Thymus (tissue), 11 donors: Measurements from ENCODE around the gene XPNPEP3. TPM values are rescaled to one million over a fixed set of nuclear protein-coding genes. Genes with fewer than 3 reads are reported as not detected.

ENCODE experiments used
- DNase-seq, 9 donors: peaks; one replicate each; pipeline ENCODE4 v3.0.0-alpha.2; 2013; ENCODE audit warnings: low spot score in 9 of 9, low read depth in 6 of 9, missing footprints in 1 of 9
- H3K27ac ChIP-seq, 2 donors: one replicate each; pipeline ENCODE4 v1.5.1; 2013; ENCODE audit warnings: control low read depth in 1 of 2, low read depth in 1 of 2, low read length in 1 of 2, mild to moderate bottlenecking in 1 of 2, moderate library complexity in 1 of 2
- H3K27me3 ChIP-seq, 2 donors: one replicate each; pipeline ENCODE4 v1.5.1; 2013; ENCODE audit warnings: low read length in 1 of 2; ENCODE audit not compliant: control insufficient read depth in 2 of 2, insufficient read depth in 1 of 2
- H3K36me3 ChIP-seq, 2 donors: one replicate each; pipeline ENCODE4 v1.5.1; 2013; ENCODE audit warnings: low read length in 1 of 2, mild to moderate bottlenecking in 1 of 2, moderate library complexity in 1 of 2; ENCODE audit not compliant: control insufficient read depth in 2 of 2, insufficient read depth in 2 of 2
- H3K4me1 ChIP-seq, 2 donors: one replicate each; pipeline ENCODE4 v1.5.1; 2013; ENCODE audit warnings: low read length in 2 of 2; ENCODE audit not compliant: control insufficient read depth in 2 of 2, insufficient read depth in 2 of 2
- H3K4me3 ChIP-seq, 2 donors: one replicate each; pipeline ENCODE4 v1.5.1; 2013; ENCODE audit warnings: low read length in 2 of 2, control low read depth in 1 of 2, mild to moderate bottlenecking in 1 of 2
- H3K9me3 ChIP-seq, 2 donors: one replicate each; pipeline ENCODE4 v1.5.1; 2013; ENCODE audit warnings: low read length in 1 of 2, mild to moderate bottlenecking in 1 of 2; ENCODE audit not compliant: control insufficient read depth in 2 of 2, insufficient read depth in 1 of 2
- WGBS: extraction: QIAGEN DNeasy Blood & Tissue Kit; methylation state at CpG from one replicate; pipeline ENCODE4 v1.1.7; 2013; 5-methylcytosine and 5-hydroxymethylcytosine counted together
- polyA plus RNA-seq: library from polyadenylated mRNA; stranded (reverse); fragments of 200-250 nt; gene quantifications from one replicate; pipeline ENCODE4 v1.2.3, GENCODE V29; 2013
- total RNA-seq: library from RNA; stranded (reverse); fragments of 120-200 nt; gene quantifications from one replicate; pipeline ENCODE4 v1.2.4, GENCODE V29; 2013
- donor health status: healthy.

Gene XPNPEP3
- total and polyA plus RNA-seq, 2 donors: 6.1 to 7.1 TPM

DNA sequence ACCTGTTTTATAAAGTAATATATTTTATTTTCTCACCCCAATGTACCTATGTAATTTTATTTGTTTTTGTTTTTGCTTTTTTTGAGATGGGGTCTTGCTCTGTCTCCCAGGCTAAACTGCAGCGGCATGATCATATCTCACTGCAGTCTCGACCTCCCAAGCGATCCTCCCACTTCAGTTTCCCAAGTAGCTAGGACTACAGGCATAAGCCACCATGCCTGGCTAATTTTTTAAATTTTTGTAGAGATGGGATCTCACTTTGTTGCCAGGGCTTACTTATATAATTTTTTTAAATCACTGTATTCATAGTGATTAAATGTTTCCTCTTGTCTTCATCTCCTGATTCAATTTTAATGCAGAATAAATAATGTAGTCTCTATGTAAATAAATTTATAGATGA lies 18.2 kb downstream of the XPNPEP3 start:
- DNase-seq: no peak
- Histone ChIP-seq H3K4me1 (no peaks in the 10 kb centered on the region), H3K9me3 (no peaks in the 10 kb centered on the region), H3K4me3 (no peak overlapping the region), H3K27ac (no peak overlapping the region), H3K27me3 (no peaks in the 10 kb centered on the region), H3K36me3 (peaks cover 5 to 14% of the 10 kb centered on the region in 2 donors)
- 98% methylated on average over 3 of the region's 3 CpGs for WGBS

DNA sequence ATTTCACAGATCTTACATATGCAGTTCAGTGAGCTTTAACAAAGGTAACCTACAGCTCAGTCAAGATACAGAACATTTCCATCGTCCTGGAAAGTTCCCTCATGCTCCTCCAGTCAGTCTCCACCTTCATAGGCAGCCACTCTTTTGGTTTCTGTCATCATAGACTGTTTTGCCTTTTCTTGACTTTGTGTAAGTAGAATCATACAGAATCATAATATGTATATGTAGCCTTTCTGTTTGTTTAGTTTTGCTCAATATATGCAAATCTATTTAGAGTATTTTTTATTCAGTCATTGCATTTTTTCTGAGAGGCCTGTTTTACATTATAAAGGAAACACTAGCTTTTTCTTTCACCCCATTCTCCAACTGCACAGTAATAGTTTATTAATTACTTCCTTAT lies 20.0 kb downstream of the XPNPEP3 start:
- no peak for DNase-seq
- no peaks in the 10 kb centered on the region for H3K27me3 ChIP-seq
- 98% methylated on average over 1 of the region's 1 CpG for WGBS
- H3K4me3 ChIP-seq: no peak overlapping the region
- no peaks in the 10 kb centered on the region for H3K4me1 ChIP-seq
- peaks cover 6 to 9% of the 10 kb centered on the region in 2 donors for H3K36me3 ChIP-seq
- no peak overlapping the region for H3K27ac ChIP-seq
- no peaks in the 10 kb centered on the region for H3K9me3 ChIP-seq

DNA sequence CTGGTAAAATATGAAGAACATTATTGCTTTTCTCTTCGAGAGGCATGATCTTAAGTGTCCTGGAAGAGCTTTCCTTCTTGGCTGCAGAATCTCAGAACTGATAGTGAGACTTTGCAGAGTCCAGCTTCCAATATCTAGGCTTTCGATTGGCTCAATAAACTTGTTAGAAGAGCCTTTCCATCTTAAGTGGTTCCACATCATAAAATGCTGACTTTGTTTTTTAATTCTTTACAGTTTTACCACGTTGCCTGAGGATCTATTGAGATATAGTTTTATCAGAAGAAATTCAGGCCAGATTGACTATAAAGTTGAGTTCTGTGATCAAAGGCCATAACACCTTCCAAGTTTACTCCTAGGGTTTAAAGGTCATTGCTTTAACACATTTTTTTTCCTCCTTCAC lies 20.5 kb downstream of the XPNPEP3 start:
- peaks cover 11 to 12% of the 10 kb centered on the region in 2 donors for H3K36me3 ChIP-seq
- H3K4me1 ChIP-seq: no peaks in the 10 kb centered on the region
- H3K4me3 ChIP-seq: no peak overlapping the region
- H3K27me3 ChIP-seq: no peaks in the 10 kb centered on the region
- no peak overlapping the region for H3K27ac ChIP-seq
- H3K9me3 ChIP-seq: no peaks in the 10 kb centered on the region
- no peak for DNase-seq
- WGBS: 97% methylated on average over 3 of the region's 3 CpGs

DNA sequence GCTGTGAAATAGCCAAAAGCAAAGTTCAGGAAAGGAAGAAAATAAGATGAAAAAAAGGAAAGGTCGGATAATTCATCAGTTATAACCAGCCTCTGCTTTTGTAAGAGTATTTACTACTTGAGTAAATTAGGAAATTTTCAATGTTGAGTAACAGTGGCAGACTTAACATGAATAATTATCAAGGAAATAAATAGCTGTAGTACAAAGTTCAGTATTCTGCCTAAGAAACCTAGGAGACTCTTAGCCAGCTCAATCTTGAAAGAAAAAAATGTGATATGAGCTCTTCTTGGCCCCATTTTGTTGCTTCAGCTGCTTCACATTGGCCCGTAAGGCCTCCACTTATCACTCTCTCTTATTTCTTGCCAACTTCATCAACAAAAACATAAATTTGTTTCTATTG lies 22.0 kb downstream of the XPNPEP3 start:
- Histone ChIP-seq H3K4me1 (no peaks in the 10 kb centered on the region), H3K27ac (no peak overlapping the region), H3K27me3 (no peaks in the 10 kb centered on the region), H3K36me3 (peaks cover 18 to 19% of the 10 kb centered on the region in 2 donors), H3K9me3 (no peaks in the 10 kb centered on the region), H3K4me3 (no peak overlapping the region)
- no peak for DNase-seq
- 97% methylated on average over 2 of the region's 2 CpGs for WGBS

DNA sequence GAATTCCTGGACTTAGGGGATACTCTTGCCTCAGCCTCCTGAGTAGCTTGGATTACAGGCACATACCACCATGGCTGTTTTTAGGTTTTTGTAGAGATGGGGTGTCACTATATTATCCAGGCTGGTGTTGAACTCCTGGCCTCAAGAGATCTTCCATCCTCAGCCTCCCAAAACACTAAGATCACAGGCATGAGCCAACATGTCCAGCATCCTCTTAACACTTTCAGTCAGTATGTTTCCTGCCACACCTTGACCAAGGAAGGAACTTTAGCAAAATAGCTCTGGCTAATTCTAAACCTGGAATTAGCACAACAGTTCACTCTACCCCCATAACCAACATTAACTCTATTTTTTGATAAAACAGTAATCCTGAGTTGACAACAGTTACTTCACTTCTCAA lies 32.2 kb downstream of the XPNPEP3 start:
- Histone ChIP-seq H3K36me3 (peaks cover 15 to 50% of the 10 kb centered on the region in 2 donors), H3K4me3 (no peak overlapping the region), H3K27me3 (no peaks in the 10 kb centered on the region), H3K9me3 (no peaks in the 10 kb centered on the region), H3K27ac (no peak overlapping the region), H3K4me1 (no peaks in the 10 kb centered on the region)
- no peak for DNase-seq

DNA sequence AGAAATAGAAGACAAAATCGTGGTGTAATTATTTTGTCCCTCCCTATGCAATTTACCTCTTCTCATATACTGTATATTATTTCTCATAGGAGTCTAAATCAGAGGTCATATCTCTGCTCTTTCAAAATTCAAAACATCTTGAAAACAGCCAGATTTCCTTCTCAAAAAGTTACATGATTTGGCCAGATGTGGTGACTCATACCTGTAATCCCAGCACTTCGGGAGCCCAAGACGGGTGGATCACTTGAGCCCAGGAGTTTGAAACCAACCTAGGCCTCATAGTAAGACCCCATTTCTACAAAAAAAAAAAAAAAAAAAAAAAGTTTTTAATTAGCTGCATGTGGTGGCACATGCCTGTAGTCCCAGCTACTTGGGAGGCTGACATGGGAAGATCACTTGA lies 33.9 kb downstream of the XPNPEP3 start:
- Histone ChIP-seq H3K27ac (no peak overlapping the region), H3K27me3 (no peaks in the 10 kb centered on the region), H3K4me1 (no peaks in the 10 kb centered on the region), H3K9me3 (no peaks in the 10 kb centered on the region), H3K36me3 (peaks cover 15 to 52% of the 10 kb centered on the region in 2 donors), H3K4me3 (no peak overlapping the region)
- WGBS: 97% methylated on average over 3 of the region's 3 CpGs
- no peak for DNase-seq

DNA sequence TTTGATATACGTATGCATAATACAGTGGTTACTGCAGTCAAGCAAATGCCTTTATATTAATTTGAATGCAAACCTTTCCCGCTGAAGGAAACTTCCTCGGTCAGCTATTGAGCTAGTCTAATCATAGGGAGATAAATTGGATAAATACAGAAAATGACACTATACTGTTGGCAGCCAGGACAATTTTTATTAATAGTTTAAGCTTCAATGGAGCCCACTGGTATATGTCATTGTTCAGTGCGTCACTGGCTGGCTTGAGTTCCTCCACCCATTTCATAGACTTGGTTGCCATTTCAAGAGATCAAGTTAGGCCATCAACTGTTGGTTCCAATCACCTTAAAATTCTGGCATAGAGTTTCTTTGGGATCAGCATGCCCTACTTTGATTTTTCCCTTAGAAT lies 37.5 kb downstream of the XPNPEP3 start:
- 98% methylated on average over 4 of the region's 4 CpGs for WGBS
- H3K4me1 ChIP-seq: no peaks in the 10 kb centered on the region
- peaks cover 2 to 24% of the 10 kb centered on the region in 2 donors for H3K36me3 ChIP-seq
- H3K27me3 ChIP-seq: no peaks in the 10 kb centered on the region
- no peaks in the 10 kb centered on the region for H3K9me3 ChIP-seq
- H3K27ac ChIP-seq: no peak overlapping the region
- no peak for DNase-seq
- H3K4me3 ChIP-seq: no peak overlapping the region

DNA sequence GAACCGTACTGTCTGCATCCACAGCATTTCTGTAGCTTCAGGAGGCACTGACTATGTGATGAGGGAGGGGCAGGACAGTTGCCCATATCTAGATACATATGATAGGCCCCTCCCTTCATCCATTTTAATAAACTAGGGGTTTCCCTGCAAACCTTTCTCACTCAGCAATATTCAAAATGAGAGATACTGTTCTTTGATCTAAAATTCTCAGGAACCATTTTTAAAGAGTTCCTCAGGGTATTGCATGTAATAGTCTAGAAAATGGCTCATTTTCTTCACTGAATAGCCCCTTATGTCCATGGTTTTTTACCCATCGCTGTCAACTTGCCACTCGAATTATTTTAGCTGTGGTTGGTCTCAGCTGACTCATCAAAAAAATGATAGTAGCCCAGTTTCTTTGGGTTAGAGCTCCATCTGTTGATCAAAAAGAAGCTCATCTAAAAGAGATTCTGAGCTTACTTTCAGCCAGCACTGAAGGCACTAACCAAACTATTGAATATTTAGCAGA lies 42.0 kb downstream of the XPNPEP3 start:
- H3K27me3 ChIP-seq: no peaks in the 10 kb centered on the region
- DNase-seq: peak; percentile 16 to 80 (median 55)
- no peaks in the 10 kb centered on the region for H3K4me1 ChIP-seq
- H3K9me3 ChIP-seq: no peaks in the 10 kb centered on the region
- WGBS: 36% methylated on average over 3 of the region's 3 CpGs
- peaks cover 6 to 12% of the 10 kb centered on the region in 2 donors for H3K36me3 ChIP-seq
- no peak overlapping the region for H3K27ac ChIP-seq
- no peak overlapping the region for H3K4me3 ChIP-seq

DNA sequence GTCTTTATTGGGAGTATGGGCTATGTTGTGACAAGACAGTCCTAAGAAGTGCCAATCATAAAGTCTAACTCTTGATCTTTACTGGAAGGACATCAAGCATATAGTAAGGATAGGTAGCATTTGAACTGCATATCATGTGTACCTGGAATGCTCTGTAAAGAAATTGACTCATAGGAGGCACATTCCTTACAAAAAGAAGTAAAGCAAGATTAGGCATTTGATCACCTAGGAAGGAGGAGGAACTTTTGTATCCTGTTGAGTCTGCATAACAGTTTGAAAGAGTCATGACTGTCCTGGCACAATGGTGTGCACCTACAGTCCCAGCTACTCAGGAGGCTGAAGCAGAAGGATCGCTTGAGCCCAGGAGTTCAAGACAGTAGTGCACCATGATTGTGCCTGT lies 47.2 kb downstream of the XPNPEP3 start:
- Histone ChIP-seq H3K36me3 (peaks cover 19 to 22% of the 10 kb centered on the region in 2 donors), H3K9me3 (no peaks in the 10 kb centered on the region), H3K4me3 (no peak overlapping the region), H3K27ac (no peak overlapping the region), H3K4me1 (no peaks in the 10 kb centered on the region), H3K27me3 (no peaks in the 10 kb centered on the region)
- no peak for DNase-seq
- 97% methylated on average over 1 of the region's 1 CpG for WGBS

DNA sequence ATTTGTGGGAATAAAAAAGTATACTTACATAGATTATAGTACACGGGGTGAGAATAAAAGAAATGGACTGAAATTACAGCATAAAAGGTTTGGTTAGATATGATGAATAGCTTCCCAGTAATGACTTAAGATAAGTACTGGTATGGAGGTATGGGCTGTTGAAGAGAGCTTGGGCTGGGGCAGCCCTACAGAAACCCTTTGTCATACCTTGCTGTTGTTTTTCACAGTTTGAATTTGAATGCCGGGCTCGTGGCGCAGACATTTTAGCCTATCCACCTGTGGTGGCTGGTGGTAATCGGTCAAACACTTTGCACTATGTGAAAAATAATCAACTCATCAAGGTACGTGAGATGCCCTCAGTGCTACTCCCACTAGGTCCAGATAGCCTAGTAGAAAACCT lies 51.9 kb downstream of the XPNPEP3 start:
- H3K27me3 ChIP-seq: no peaks in the 10 kb centered on the region
- no peaks in the 10 kb centered on the region for H3K4me1 ChIP-seq
- DNase-seq: no peak
- no peaks in the 10 kb centered on the region for H3K9me3 ChIP-seq
- H3K36me3 ChIP-seq: peaks cover 21 to 30% of the 10 kb centered on the region in 2 donors
- no peak overlapping the region for H3K4me3 ChIP-seq
- H3K27ac ChIP-seq: no peak overlapping the region
- WGBS: 98% methylated on average over 6 of the region's 6 CpGs
